ENCODE measurements around the gene PSEN1.

Gene PSEN1

DNA sequence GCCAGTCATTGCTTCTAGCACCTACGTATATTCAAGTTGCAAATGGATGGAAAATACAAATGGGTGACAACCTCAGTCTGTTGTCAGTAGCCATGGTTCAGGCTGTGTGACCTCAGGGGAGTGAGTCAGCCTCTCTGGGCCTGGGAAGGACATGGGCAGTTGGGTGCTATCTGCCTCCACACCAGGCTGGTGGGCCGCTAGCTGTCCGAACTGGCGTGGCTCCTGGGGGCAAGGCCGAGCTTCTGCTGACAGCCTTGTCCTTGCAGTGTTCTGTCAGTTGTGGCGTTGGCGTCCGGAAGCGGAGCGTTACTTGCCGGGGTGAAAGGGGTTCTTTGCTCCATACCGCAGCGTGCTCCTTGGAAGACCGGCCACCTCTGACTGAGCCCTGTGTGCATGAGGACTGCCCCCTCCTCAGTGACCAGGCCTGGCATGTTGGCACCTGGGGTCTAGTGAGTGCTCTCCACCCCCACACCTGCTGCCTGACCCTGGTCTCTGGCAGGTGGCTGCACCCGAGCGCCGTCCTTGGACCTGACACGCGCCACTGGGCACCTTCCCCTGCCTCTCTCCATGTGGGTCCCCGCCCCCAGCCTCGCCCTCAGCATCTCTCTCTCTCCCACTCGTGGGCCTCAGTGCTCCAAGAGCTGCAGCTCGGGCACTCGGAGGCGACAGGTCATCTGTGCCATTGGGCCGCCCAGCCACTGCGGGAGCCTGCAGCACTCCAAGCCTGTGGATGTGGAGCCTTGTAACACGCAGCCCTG is 118.1 kb downstream of the PSEN1 start:
- DNase-seq (ENCODE audit: low spot score), result no peak

DNA sequence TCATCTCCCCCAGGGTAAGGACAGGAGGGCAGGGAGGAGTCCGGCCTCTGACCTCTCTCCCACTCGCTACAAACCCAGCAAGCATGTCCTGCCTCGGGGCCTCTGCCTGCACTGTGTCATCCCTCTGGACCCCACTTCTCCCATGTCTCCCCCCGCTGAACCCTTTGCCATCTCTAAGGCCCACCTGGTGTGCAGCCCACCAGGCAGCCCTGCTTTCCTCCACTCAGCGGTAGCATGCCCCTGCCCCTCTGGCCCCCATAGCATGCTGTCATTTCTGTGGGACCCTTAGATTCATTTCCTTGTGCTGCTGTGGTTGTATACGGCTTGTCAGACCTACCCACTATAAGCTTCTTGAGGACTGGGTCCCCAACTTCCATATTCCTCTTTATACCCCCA is 118.7 kb downstream of the PSEN1 start:
- DNase-seq (ENCODE audit: low spot score), result no peak

DNA sequence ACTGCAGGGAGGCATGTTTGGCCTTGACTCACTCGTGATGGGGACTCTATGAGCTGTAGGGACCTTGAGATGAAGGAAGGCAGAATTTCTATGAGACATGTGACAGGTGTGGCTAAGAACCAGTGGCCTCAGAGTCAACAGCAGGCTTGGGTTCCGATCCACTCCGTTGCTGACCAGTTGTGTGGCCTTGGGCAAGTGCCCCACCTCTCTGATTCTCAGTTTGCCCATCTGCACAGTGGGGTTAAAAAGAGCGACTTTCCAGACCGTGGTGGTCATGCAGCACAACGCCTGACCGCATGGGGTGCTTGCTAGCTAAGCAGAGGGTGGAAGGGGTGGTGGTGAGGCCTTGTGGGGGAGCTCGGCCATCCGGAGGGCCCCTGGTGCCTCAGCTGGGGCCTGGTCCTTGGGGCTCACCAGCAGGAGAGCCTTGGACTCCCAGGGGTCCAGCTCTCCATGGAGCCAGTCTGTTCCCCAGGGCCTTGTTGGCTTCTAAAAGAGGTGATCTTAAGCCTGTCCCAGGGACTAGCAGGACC is 119.5 kb downstream of the PSEN1 start:
- DNase-seq (ENCODE audit: low spot score), result no peak

DNA sequence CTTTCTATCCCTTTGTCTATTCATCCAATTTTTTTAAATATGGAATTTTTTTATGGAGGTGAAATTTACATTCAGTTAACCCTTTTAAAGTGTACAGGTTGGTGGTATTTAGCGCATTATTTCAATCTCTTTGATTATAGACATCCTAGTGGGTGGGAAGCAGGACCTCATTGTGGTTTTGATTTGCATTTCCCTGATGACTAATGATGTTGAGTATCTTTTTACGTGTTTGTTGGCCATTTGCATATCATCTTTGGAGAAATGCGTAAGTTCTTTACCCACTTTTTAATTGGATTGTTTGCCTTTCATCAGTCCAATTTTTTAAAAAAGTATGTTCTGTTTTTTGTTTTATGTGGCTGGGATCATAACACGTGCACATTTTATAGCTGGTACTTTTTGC is 121.8 kb downstream of the PSEN1 start:
- no peak for DNase-seq (ENCODE audit: low spot score)

DNA sequence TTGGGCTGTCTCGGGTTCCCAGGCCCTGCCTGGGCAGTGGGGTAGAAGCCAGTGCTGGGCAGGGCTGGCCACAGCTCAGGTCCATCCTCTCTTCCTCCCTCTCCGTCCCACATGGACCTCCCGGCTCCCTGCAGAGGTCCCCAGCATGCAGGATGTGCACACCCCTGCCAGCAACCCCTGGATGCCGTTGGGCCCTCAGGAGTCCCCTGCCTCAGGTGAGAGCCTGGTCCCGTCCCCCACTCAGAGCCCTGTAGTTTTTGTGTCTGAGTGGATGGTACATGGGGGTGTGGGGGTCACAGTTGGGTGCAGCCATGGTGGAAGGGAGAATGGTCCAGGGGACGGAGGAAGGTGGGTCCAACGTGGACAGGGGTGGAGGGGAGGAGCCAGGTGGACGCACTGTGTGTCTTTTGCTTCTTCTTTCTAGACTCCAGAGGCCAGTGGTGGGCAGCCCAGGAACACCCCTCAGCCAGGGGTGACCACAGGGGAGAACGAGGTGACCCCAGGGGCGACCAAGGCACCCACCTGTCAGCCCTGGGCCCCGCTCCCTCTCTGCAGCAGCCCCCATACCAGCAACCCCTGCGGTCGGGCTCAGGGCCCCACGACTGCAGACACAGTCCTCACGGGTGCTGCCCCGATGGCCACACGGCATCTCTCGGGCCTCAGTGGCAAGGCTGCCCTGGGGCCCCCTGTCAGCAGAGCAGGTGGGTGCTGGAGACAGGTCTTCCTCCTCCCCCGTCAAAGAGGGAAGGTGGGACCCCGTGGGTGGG is 122.7 kb downstream of the PSEN1 start:
- no peak for DNase-seq (ENCODE audit: low spot score)

DNA sequence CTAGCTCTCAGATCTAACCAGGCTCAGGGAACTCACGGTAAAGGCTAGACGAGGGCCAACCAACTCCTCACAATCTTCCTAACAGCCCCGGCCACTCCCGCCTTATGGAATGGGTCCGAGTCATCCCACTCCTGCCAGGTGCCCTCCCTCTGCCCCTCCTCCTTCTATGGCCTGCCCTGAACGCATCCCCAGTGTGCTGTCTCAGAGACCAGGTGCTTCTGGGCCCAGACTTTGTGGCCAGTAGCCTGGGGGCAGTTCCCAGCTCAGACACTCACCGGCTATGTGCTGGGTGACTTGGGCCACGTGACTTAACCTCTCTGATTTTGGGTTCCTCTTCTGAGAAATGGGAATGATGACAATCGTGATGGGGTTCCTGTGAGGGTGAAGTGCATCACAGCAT is 123.5 kb downstream of the PSEN1 start:
- DNase-seq (ENCODE audit: low spot score), result no peak

DNA sequence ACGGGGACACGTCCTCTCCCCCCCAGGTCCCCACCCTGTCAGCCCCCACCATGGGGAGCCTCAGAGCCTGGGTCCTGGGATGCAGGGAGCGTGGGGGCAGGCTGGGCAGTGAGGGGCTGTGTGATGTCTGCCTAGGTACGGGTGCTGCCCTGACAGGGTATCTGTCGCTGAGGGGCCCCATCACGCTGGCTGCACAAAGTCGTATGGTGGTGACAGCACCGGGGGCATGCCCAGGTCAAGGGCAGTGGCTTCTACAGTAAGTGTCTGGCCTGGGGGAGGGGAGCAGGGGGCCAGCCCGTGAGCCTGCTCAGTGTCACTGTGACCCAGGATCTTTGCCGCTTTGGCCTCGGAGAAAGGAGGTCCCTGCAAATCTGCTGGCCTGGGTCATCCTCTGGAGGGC is 124.3 kb downstream of the PSEN1 start:
- DNase-seq (ENCODE audit: low spot score), result no peak

DNA sequence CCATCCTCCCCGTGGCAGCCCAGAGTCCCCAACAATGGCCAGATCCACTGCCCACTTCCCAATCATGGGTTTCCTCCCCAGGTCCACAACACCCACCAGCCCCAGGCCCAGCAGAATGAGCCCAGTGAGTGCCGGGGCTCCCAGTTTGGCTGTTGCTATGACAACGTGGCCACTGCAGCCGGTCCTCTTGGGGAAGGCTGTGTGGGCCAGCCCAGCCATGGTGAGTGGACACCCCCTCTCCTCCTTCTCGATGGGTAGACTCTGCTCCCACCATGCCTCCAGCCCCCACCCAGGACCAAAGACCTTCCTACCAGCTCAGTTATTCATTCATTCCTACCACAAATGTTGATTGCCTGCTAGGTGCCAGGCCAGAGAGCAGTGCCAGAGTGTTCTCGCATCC is 124.8 kb downstream of the PSEN1 start:
- DNase-seq (ENCODE audit: low spot score), result no peak

DNA sequence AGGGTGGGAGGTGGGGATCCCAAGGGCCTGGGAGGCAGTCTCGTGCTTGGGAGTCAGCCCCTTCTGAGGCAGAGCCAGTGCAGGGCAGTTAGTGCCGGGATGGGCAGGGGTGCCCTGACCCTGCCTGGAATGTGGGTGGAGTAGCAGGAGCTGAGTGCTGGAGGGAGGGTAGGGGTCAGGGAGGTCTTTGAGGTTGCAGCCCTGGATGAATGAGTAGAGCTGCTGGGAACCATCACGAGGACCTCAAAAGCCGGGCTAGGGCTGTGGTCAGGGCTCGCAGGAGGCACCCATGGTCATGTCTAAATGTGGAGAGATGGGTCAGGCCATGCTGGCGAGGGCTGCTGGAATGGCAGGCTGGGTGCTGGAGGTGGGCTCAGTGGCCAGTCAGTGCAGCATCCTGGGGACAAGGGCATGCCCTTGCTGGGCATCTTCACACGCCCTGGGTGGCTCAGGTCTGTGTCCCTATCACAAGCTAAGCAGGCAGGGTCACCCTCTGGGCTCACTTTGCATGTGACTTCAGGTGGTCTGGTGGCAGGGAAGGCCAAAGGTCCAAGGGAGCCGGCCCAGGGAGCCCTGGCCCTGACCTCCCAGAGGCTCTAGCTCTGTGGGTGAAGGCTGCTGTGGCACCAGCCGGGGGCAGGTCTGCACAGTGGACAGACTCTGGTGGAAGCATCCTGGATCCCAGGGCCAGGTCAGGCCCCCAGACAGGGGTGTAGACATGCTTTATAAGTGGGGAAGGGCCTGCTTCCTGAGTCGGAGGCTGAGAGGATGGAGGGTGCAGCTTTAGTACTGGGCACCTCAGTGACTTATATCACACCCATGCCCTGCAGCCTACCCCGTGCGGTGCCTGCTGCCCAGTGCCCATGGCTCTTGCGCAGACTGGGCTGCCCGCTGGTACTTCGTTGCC is 125.5 kb downstream of the PSEN1 start:
- DNase-seq (ENCODE audit: low spot score), result peak; percentile 15

DNA sequence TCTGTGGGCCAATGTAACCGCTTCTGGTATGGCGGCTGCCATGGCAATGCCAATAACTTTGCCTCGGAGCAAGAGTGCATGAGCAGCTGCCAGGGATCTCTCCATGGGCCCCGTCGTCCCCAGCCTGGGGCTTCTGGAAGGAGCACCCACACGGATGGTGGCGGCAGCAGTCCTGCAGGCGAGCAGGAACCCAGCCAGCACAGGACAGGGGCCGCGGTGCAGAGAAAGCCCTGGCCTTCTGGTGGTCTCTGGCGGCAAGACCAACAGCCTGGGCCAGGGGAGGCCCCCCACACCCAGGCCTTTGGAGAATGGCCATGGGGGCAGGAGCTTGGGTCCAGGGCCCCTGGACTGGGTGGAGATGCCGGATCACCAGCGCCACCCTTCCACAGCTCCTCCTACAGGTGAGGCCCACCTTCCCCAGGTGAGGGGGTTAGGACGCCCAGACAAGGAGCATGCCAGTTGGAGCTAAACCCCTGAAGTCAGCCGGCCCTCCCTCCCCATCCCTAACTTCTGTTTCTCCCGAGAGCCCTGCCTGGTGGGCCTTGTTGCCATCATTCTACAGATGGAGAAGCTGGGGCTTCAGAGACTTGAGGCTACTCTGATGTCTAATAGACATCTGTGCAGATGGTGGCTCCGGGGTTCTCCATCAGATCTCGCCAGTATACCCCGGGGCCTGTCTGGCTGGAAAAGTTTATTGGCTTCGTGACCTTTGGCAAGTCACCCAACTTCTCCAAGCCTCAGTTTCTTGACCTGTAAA is 126.3 kb downstream of the PSEN1 start:
- peak; percentile 7 for DNase-seq (ENCODE audit: low spot score)

DNA sequence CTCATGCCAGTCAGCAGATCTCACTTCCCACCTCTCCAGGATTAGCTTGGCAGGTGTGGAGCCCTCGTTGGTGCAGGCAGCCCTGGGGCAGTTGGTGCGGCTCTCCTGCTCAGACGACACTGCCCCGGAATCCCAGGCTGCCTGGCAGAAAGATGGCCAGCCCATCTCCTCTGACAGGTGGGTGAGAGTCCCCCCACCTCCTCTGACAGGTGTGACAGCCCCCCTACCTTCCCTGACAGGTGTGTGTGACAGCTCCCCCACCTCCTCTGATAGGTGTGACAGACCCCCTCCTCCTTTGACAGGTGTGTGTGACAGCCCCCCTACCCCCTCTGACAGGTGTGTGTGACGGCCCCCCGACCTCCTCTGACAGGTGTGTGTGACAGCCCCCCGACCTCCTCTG is 127.3 kb downstream of the PSEN1 start:
- peak; percentile 6 for DNase-seq (ENCODE audit: low spot score)

DNA sequence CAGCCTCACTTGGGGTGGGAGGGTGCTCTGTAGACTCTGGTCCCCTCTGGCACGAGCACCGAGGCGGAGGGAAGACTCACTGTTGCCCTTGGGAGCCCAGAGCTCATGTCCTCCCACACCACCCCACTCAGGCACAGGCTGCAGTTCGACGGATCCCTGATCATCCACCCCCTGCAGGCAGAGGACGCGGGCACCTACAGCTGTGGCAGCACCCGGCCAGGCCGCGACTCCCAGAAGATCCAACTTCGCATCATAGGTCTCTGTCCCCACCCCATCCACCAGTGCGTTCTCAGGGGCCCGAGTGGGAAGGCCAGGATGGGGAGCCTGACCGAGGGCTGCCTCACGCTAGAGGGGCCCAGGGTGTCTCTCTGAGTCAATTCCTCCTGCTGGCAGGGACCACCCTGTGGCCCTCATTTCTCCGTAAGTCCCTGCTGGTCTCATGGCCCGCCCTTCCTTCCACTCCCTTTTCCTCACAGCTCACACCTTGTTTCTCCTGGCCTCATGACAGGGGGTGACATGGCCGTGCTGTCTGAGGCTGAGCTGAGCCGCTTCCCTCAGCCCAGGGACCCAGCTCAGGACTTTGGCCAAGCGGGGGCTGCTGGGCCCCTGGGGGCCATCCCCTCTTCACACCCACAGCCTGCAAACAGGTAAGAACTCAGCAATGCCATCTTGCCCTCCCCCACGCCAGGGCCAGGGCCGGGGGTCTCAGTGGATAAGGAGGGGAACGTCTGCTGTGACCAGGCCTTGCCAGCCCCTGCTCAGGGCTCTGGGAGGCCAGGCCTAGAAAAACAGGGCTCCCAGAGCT is 128.0 kb downstream of the PSEN1 start:
- peak; percentile 8 for DNase-seq (ENCODE audit: low spot score)

DNA sequence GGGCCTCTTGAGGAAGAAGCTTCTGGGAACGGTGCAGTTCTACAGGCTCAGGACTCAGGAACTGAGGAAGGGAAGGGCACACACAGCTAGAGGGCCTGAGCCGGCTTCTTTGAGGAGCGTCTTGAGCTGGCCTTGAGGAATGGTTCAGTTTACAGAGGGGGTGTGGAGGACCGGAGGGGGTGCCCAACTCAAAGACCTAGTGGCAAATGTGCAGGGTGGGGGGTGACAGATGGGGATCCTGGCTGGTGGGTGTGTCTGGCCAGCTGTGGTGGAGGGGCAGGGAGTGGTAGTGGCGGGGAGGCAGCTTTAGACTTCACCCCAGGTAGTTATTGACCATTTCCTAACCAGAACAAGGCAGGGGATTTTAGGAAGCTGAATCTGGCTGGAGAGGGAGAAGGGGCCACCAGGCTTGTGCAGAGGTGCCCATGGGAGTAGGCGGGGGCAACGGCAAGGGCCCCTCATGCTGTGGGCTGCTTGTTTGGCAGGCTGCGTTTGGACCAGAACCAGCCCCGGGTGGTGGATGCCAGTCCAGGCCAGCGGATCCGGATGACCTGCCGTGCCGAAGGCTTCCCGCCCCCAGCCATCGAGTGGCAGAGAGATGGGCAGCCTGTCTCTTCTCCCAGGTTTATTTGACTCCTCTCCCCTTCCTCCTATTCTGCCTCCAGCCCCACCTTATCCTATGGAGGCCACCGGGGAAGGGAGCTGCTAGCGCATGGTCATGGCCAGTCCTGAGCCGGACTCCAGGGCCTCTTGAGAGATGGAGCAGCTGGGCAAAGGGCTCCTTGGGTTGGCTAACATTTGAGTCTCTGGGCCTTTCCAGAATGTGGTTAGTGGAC is 128.8 kb downstream of the PSEN1 start:
- peak; percentile 8 for DNase-seq (ENCODE audit: low spot score)

DNA sequence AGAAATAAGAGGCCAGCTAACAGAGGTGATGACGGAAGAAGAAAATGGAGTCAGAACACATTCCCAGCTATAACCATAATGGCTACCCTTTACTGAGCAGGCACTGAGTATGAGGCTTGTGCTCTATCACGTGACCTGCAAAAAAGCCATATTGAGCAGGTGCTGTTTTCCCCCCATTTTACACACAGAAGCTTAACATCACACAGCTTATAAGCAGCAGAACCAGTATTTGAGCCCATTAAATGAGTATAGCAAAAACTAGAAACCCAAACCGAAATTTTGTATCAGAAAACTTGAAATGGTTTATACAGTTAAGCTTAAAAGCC is 129.4 kb downstream of the PSEN1 start:
- DNase-seq (ENCODE audit: low spot score), result no peak

DNA sequence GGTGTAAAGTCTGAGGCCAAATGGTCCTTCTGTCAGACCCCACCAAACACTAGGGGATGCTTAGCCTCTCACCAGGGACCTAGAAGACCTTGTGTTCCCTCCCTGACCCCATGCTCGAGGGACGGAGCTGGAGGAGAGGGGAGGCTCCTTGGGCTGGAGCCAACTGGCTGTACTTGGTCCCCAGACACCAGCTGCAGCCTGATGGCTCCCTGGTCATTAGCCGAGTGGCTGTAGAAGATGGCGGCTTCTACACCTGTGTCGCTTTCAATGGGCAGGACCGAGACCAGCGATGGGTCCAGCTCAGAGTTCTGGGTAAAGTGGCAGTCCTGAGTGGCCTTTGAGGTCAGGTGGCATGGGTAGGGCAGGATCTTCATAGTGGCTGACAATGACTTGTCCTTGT is 130.0 kb downstream of the PSEN1 start:
- no peak for DNase-seq (ENCODE audit: low spot score)

DNA sequence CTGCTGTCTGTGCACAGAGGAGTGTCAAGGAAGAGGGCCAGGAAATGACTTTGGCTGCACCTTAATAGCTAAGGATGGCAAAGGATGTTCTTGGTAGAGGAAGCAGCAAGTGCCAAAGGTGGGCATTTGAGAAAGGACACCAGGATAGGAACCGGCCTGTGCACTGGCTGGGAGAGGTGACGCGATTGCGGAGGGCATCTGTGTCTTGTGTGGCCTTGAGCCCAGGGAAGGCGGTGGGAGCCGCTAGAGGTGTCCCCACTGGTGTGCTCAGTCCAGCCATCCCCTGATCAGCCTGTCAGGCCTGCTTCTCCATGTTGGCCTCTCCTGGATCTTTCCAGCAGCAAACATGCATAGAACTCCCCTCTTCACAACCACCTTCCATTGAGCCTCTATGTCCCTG is 131.2 kb downstream of the PSEN1 start:
- no peak for DNase-seq (ENCODE audit: low spot score)

DNA sequence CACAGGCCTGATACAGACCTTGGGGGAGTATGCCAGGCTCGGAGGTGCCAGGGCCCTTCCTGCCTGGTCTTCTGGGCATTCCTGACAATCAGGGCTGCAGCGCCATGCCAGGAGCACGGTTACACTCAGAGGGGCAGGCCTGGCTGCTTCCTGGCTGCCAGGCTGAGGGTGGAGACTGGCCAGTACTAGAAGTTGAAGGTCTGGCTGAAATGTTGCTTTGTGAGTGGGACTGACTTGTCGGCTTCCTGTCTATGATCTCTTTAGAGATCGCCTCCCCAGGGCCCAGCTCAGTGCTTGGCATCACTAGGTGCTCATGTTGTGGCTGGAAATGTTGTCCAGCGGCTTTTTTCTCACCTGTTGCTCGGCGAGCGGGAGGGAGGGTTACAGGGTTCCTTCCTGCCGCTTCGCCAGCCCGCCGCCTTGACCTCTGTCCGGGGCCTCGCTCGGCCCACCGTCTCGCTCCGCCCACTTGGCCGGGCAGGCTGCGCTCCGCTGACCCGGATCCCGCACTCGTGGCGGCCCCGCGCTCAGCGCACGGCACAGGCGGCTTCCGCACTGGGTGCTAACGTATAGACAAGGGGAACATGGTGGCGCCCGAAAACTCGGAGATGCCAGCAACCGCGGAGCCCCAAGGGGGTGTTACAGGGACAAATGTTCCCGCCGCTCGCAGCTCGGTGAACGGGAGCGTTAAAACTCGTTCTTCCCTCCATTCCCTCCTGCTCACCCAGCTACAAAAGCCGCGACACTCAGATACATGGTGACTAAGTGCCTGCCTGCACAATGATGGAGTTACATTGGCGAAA is 133.6 kb downstream of the PSEN1 start:
- peak; percentile 53 for DNase-seq (ENCODE audit: low spot score)

DNA sequence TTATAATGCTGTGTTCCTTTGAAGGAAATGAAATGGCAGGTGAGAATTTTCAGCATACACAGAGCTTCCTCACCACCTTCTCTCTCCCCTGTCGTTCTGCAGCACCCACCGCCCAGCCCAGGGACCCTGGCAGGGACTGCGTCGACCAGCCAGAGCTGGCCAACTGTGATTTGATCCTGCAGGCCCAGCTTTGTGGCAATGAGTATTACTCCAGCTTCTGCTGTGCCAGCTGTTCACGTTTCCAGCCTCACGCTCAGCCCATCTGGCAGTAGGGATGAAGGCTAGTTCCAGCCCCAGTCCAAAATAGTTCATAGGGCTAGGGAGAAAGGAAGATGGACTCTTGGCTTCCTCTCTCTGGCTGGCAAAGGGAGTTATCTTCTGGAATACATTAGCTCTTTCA is 136.1 kb downstream of the PSEN1 start:
- DNase-seq (ENCODE audit: low spot score), result no peak

Data from AG08396 (cell line).